ENCODE data around the gene STAT1. TPM values are rescaled to one million over a fixed set of nuclear protein-coding genes. Genes with fewer than 3 reads are reported as not detected.

Gene STAT1
- 73.4 TPM for total RNA-seq (2021; ENCODE audit: unreplicated experiment)
- polyA plus RNA-seq (2012; ENCODE audit: insufficient read length), result 51.6 TPM
- Bru-seq, nascent RNA, result percentile 89 among the genes with signal in this experiment
- BruChase-seq, experiment 1, labeled RNA remaining after a 2-hour chase, result percentile 84 among the genes with signal in this experiment
- BruChase-seq, experiment 2, labeled RNA remaining after a 6-hour chase, result percentile 91 among the genes with signal in this experiment
- long read RNA-seq, full-length matches to known transcripts, result 158 of 220 reads
- long read RNA-seq, partial matches to known transcripts, result 44 of 220 reads
- long read RNA-seq, other reads (novel, unspliced or antisense), result 18 of 220 reads

DNA sequence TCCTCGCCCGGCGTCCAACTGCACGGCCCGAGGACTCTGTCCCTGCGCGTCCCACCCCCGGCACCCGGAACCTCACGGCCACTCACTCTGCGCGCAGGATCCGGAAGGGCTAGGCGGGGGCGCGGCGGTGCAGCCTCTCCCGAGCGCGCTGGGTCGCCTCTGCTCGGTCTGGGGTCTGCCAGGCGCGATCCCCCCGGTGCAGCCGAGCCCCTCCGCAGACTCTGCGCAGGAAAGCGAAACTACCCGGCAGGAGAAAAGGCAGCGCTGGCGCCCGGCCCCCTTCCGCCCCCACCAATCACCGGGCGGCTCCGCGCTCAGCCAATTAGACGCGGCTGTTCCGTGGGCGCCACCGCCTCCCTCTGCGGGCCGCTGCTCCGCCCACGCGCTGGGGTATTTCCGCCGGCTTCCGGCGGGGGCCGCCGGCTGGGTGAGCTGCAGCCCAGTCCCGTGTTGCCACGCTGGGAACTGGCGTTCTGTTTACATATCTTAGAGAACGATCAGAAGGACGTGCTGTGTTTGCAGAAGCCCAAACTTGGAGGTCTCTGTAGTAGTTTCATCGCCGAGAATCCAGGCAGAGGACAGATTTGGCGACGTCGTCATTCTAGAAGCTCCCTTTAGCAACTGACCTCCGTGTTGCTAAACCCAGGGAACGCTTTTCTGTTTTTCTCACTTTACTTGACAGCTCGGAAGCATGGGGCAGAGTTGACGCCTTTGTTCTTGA, at the start of gene STAT1:
Gene STAT1 (minus strand): TSS at position 240 of the 721 bp plus-strand sequence. CDS start 4,168 bp downstream, outside the sequence.
- POLR2A ChIA-PET, result interaction anchor here (0.9 kb wide), 1 partner anchor 10 kb away, joined by 6 read pairs; no protein-coding TSS in a partner anchor
- TF ChIP-seq, protein P1, sequence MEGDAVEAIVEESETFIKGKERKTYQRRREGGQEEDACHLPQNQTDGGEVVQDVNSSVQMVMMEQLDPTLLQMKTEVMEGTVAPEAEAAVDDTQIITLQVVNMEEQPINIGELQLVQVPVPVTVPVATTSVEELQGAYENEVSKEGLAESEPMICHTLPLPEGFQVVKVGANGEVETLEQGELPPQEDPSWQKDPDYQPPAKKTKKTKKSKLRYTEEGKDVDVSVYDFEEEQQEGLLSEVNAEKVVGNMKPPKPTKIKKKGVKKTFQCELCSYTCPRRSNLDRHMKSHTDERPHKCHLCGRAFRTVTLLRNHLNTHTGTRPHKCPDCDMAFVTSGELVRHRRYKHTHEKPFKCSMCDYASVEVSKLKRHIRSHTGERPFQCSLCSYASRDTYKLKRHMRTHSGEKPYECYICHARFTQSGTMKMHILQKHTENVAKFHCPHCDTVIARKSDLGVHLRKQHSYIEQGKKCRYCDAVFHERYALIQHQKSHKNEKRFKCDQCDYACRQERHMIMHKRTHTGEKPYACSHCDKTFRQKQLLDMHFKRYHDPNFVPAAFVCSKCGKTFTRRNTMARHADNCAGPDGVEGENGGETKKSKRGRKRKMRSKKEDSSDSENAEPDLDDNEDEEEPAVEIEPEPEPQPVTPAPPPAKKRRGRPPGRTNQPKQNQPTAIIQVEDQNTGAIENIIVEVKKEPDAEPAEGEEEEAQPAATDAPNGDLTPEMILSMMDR (IDR thresholded peaks at IDR 0.05), result no peak
- TF ChIP-seq TCF7L2 (IDR thresholded peaks at IDR 0.05; ENCODE audit: low read depth, low read length) (peak; percentile 70; the same call in 1 of the 2 replicates), SIN3A (IDR thresholded peaks at IDR 0.05; ENCODE audit: borderline replicate concordance, insufficient read depth, low read depth, low read length) (peak; percentile 97; the same call in 1 of the 2 replicates), POLR2AphosphoS5 (IDR thresholded peaks at IDR 0.05; ENCODE audit: low read depth, low read length) (peak; percentile 95), REST (IDR thresholded peaks at IDR 0.05; ENCODE audit: insufficient read depth in 1 of 2, low read depth in 2 of 2, low read length in 1 of 2) (no peak)
- CTCF ChIA-PET, result interaction anchor here (0.6 kb wide), 1 partner anchor 649 kb away, joined by 8 read pairs; no protein-coding TSS in a partner anchor
- ATAC-seq (peak; percentile 97), DNase-seq (ENCODE audit: low read depth, low spot score) (no peak)
- H3K4me1 ChIP-seq (ENCODE audit: control insufficient read depth, insufficient read depth, low read length), result peaks cover 19% of the 10 kb centered on the region
- H3K27me3 ChIP-seq (ENCODE audit: control insufficient read depth, insufficient read depth, low read length), result no peaks in the 10 kb centered on the region
- H3K36me3 ChIP-seq (ENCODE audit: control insufficient read depth, insufficient read depth, low read length), result peaks cover 16% of the 10 kb centered on the region
- no peaks in the 10 kb centered on the region for H3K9me3 ChIP-seq (ENCODE audit: control insufficient read depth, insufficient read depth, low read depth, low read length)
- peak within 1 kb of the TSS; percentile 97 for H3K27ac ChIP-seq (ENCODE audit: low read length)
- in situ Hi-C loops (cut with HindIII; ENCODE audit: low pct_unique_long_range_greater_than_20kb, low sequenced_read_pairs), result no loop called here
- peak within 1 kb of the TSS; percentile 94 to 98 for H3K4me3 ChIP-seq (ENCODE audit: low read depth in 2 of 2, low read length in 2 of 2)
- intact Hi-C loops (cut with micrococcal nuclease; ENCODE audit: unreplicated experiment), result no loop called here
- BruUV-seq (replicated peaks), result no TSS peak

DNA sequence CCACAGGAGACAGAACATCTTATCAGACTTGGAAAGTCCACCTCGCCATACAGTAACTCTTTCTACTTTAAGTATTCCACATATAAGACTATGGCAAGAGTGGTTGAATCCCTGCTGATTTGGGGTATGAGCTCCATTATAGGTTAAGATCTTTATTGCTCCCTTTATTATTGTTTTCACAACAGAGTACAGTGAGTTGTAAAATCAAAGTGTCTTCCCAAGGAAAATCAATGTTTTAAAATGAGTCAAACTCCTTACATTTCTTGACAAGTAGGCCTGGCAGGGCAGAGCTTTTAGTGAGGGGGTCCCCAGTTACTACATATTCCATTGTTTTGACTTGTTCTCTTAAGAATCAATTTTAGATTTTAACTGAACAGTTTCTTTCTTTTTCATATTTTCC, 49.6 kb upstream of the STAT1 start:
- Histone ChIP-seq H3K4me1 (ENCODE audit: control insufficient read depth, insufficient read depth, low read length) (no peaks in the 10 kb centered on the region), H3K9me3 (ENCODE audit: control insufficient read depth, insufficient read depth, low read depth, low read length) (no peaks in the 10 kb centered on the region), H3K27ac (ENCODE audit: low read length) (no peak overlapping the region), H3K27me3 (ENCODE audit: control insufficient read depth, insufficient read depth, low read length) (peaks cover 3% of the 10 kb centered on the region; the same call in 1 of the 2 replicates), H3K36me3 (ENCODE audit: control insufficient read depth, insufficient read depth, low read length) (no peaks in the 10 kb centered on the region), H3K4me3 (ENCODE audit: low read depth in 2 of 2, low read length in 2 of 2) (no peak overlapping the region)
- intact Hi-C loops (cut with micrococcal nuclease; ENCODE audit: unreplicated experiment) (no loop called here), in situ Hi-C loops (cut with HindIII; ENCODE audit: low pct_unique_long_range_greater_than_20kb, low sequenced_read_pairs) (no loop called here)
- TF ChIP-seq TCF7L2 (IDR thresholded peaks at IDR 0.05; ENCODE audit: low read depth, low read length), result no peak
- no peak for TF ChIP-seq REST (IDR thresholded peaks at IDR 0.05; ENCODE audit: insufficient read depth in 1 of 2, low read depth in 2 of 2, low read length in 1 of 2)
- TF ChIP-seq SIN3A (IDR thresholded peaks at IDR 0.05; ENCODE audit: borderline replicate concordance, insufficient read depth, low read depth, low read length), result no peak
- no peak for TF ChIP-seq POLR2AphosphoS5 (IDR thresholded peaks at IDR 0.05; ENCODE audit: low read depth, low read length)
- TF ChIP-seq, protein P1 (IDR thresholded peaks at IDR 0.05), result no peak
- BruUV-seq (replicated peaks), result no TSS peak
- ATAC-seq, result no peak
- ChIA-PET POLR2A (no interaction called here), CTCF (no interaction called here)
- DNase-seq (ENCODE audit: low read depth, low spot score), result no peak
